Measurements from ENCODE around the gene GNL2.
A peak's percentile ranks its signal among the peaks of the same experiment; 100 is the strongest.

The GNL2 gene

GRCh38 chr1:37595440-37596181 is at the start of gene GNL2:
Gene GNL2, minus strand, starts transcription at chr1:37595937. Its CDS starts 115 bp downstream, at chr1:37595822.
- peak within 1 kb of the TSS; percentile 92 for H3K4me3 ChIP-seq (ENCODE audit: low read length)
- TF ChIP-seq ZNF274 (IDR thresholded peaks at IDR 0.05; ENCODE audit: low read depth, low read length) = no peak

GRCh38 chr1:37641059-37641458 is 45.3 kb upstream of the GNL2 start:
- H3K4me3 ChIP-seq (ENCODE audit: low read length) = no peak overlapping the region
- TF ChIP-seq ZNF274 (IDR thresholded peaks at IDR 0.05; ENCODE audit: low read depth, low read length) = no peak

GRCh38 chr1:37636435-37636834 is 40.7 kb upstream of the GNL2 start:
- H3K4me3 ChIP-seq (ENCODE audit: low read length) = no peak overlapping the region
- TF ChIP-seq ZNF274 (IDR thresholded peaks at IDR 0.05; ENCODE audit: low read depth, low read length) = no peak

GRCh38 chr1:37634992-37635902 is 39.5 kb upstream of the GNL2 start:
- no peak for TF ChIP-seq ZNF274 (IDR thresholded peaks at IDR 0.05; ENCODE audit: low read depth, low read length)
- no peak overlapping the region for H3K4me3 ChIP-seq (ENCODE audit: low read length)

GRCh38 chr1:37634244-37634991 is 38.7 kb upstream of the GNL2 start, which contains the start of gene RSPO1:
Gene RSPO1, minus strand, starts transcription at chr1:37634892. Its CDS starts 5,231 bp downstream, at chr1:37629661.
- H3K4me3 ChIP-seq (ENCODE audit: low read length) = no peak within 1 kb of the TSS
- TF ChIP-seq ZNF274 (IDR thresholded peaks at IDR 0.05; ENCODE audit: low read depth, low read length) = no peak

GRCh38 chr1:37633938-37634243 is 38.2 kb upstream of the GNL2 start:
- no peak for TF ChIP-seq ZNF274 (IDR thresholded peaks at IDR 0.05; ENCODE audit: low read depth, low read length)
- H3K4me3 ChIP-seq (ENCODE audit: low read length) = no peak overlapping the region

GRCh38 chr1:37633040-37633937 is 37.6 kb upstream of the GNL2 start:
- no peak overlapping the region for H3K4me3 ChIP-seq (ENCODE audit: low read length)
- no peak for TF ChIP-seq ZNF274 (IDR thresholded peaks at IDR 0.05; ENCODE audit: low read depth, low read length)

GRCh38 chr1:37631036-37631435 is 35.3 kb upstream of the GNL2 start:
- no peak for TF ChIP-seq ZNF274 (IDR thresholded peaks at IDR 0.05; ENCODE audit: low read depth, low read length)
- H3K4me3 ChIP-seq (ENCODE audit: low read length) = no peak overlapping the region

- TF ChIP-seq ZNF274 (IDR thresholded peaks at IDR 0.05; ENCODE audit: low read depth, low read length) = no peak
- H3K4me3 ChIP-seq (ENCODE audit: low read length) = no peak overlapping the region
Observed at GRCh38 chr1:37630426-37631028, 34.8 kb upstream of the GNL2 start.

GRCh38 chr1:37629726-37630425 is 34.1 kb upstream of the GNL2 start:
- no peak for TF ChIP-seq ZNF274 (IDR thresholded peaks at IDR 0.05; ENCODE audit: low read depth, low read length)
- no peak overlapping the region for H3K4me3 ChIP-seq (ENCODE audit: low read length)

GRCh38 chr1:37629008-37629407 is 33.3 kb upstream of the GNL2 start:
- no peak for TF ChIP-seq ZNF274 (IDR thresholded peaks at IDR 0.05; ENCODE audit: low read depth, low read length)
- H3K4me3 ChIP-seq (ENCODE audit: low read length) = no peak overlapping the region

- H3K4me3 ChIP-seq (ENCODE audit: low read length) = no peak overlapping the region
- TF ChIP-seq ZNF274 (IDR thresholded peaks at IDR 0.05; ENCODE audit: low read depth, low read length) = no peak
Observed at GRCh38 chr1:37628026-37628556, 32.4 kb upstream of the GNL2 start.

Data from GM08714 (cell line).